Colonic mucosa (tissue), 4 donors: Measurements from ENCODE around the gene SUPT5H. TPM values are rescaled to one million over a fixed set of nuclear protein-coding genes. Genes with fewer than 3 reads are reported as not detected.
A peak's percentile ranks its signal among the peaks of the same experiment; 100 is the strongest.

Experiments used
- DNase-seq: peaks from one replicate; pipeline ENCODE4 v3.0.0-alpha.2; 2020
- H3K27ac ChIP-seq: fragments of 200-600 bp; one replicate; pipeline ENCODE4 v1.8.0; 2021
- H3K27me3 ChIP-seq: fragments of 200-600 bp; one replicate; pipeline ENCODE4 v1.8.0; 2021
- H3K36me3 ChIP-seq: fragments of 200-600 bp; one replicate; pipeline ENCODE4 v1.8.0; 2021
- H3K4me1 ChIP-seq: fragments of 200-600 bp; one replicate; pipeline ENCODE4 v1.8.0; 2021; ENCODE audit warnings: mild to moderate bottlenecking
- H3K4me3 ChIP-seq: fragments of 200-600 bp; one replicate; pipeline ENCODE4 v1.8.0; 2021
- H3K9ac ChIP-seq, 2 donors: one replicate each; pipeline ENCODE4 v1.7.0; 2013; ENCODE audit warnings: control low read depth in 2 of 2, low read depth in 2 of 2, low read length in 2 of 2
- H3K9me3 ChIP-seq: fragments of 200-600 bp; one replicate; pipeline ENCODE4 v1.8.0; 2021
- intact Hi-C: fragments of 100-400 bp; cut with DNase I; formaldehyde crosslinking; loops from one replicate; pipeline ENCODE4 v1.14.1; 2022
- total RNA-seq, 2 donors: library from RNA; stranded (reverse); fragmentation: NEBNext Ultra II Directional in 1 of 2; extraction: Animal tissue kit (Norgen Biotek cat#: 25700) in 1 of 2; gene quantifications; one replicate each; pipeline ENCODE4 v1.2.1, GENCODE V29; 2021
- TF ChIP-seq, protein P1 (sequence below): fragments of 200-600 bp; IDR thresholded peaks from one replicate; pipeline ENCODE4 v1.8.0; 2022; ENCODE audit warnings: antibody characterized with exemption, mild to moderate bottlenecking
- donor health status: healthy.
- donor health status: DM: no; HTN: no; CAD: no.
- donor health status: DM: no; HTN: no; CAD: no.

The SUPT5H gene
- total RNA-seq, 2 donors from 2014 or later = 76.6 to 123 TPM

DNA sequence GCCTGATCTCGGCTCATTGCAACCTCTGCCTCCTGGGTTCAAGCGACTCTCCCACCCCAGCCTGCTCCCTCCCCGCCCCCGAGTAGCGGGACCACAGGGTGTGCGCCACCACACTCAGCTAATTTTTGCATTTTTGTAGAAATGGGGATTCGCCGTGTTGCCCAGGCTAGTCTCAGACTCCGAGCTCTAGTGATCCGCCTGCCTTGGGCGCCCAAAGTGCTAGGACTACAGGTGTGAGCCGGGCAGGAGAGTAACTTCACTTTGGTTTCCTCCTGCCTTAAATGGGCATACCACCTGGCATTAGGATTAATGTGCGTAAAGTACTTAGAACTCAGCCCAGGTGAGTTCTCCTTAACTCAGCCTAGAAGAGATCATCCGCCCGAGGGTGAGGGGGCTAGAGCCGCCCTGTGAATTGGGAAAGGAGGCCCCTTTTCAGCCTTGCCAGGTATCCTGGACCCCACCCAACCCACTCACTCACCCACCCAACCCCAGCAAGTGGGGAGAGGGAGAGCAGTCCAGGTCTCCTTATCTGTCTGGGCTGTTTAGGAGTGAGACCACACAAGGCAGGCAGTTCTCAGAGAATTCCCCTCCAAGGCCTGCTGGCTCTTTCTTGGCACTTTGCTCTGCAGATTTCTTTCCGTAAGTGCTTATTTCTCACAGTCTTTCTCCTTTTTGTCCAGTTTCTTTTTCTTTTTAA is 40.0 kb upstream of the SUPT5H start:
- DNase-seq = no peak
- Histone ChIP-seq H3K9ac (peak overlapping the region in 1 of 2 donors; percentile 49), H3K27ac (peak overlapping the region; percentile 100), H3K4me1 (peaks cover 12% of the 10 kb centered on the region), H3K27me3 (no peaks in the 10 kb centered on the region), H3K9me3 (no peaks in the 10 kb centered on the region), H3K4me3 (peak overlapping the region; percentile 96), H3K36me3 (peaks cover 10% of the 10 kb centered on the region)
- intact Hi-C loops = no loop called here
- TF ChIP-seq, protein P1, sequence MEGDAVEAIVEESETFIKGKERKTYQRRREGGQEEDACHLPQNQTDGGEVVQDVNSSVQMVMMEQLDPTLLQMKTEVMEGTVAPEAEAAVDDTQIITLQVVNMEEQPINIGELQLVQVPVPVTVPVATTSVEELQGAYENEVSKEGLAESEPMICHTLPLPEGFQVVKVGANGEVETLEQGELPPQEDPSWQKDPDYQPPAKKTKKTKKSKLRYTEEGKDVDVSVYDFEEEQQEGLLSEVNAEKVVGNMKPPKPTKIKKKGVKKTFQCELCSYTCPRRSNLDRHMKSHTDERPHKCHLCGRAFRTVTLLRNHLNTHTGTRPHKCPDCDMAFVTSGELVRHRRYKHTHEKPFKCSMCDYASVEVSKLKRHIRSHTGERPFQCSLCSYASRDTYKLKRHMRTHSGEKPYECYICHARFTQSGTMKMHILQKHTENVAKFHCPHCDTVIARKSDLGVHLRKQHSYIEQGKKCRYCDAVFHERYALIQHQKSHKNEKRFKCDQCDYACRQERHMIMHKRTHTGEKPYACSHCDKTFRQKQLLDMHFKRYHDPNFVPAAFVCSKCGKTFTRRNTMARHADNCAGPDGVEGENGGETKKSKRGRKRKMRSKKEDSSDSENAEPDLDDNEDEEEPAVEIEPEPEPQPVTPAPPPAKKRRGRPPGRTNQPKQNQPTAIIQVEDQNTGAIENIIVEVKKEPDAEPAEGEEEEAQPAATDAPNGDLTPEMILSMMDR = no peak

DNA sequence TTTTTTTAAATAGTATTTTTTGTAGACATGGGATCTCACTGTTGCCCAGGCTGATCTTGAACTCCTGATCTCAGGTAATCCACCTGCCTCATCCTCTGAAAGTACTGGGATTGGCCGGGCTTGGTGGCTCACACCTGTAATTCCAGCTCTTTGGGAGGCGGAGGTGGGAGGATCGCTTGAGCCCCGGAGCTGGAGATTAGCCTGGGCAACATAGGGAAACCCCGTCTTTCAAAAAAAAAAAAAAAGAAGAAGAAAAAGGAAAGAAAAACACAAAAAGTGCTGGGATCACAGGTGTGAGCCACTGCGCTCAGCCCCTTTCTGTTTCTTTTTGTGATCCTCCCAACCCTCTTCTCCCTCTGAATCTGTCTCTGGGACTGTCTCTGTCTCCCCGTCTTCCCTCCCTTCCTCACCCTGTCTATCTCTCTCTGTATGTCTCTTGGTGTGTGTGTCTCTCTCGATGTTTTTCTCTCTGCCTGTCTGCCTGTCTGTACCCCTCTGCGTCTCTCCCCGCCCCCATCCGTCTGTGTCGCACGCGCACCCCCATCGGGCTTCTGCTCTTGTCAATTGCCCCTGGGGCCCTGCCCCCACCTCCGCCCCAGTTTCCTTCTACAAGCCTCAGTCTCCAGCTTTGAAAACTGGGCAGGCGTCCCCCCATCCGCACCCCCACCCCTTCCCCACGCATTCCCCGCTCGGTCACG is 39.3 kb upstream of the SUPT5H start:
- DNase-seq = peak; percentile 78
- peak overlapping the region; percentile 84 to 92 for H3K9ac ChIP-seq
- peaks cover 10% of the 10 kb centered on the region for H3K36me3 ChIP-seq
- peaks cover 19% of the 10 kb centered on the region for H3K4me1 ChIP-seq
- no peaks in the 10 kb centered on the region for H3K27me3 ChIP-seq
- TF ChIP-seq, protein P1 = no peak
- H3K27ac ChIP-seq = peak overlapping the region; percentile 100
- peak overlapping the region; percentile 96 for H3K4me3 ChIP-seq
- intact Hi-C loops = no loop called here
- no peaks in the 10 kb centered on the region for H3K9me3 ChIP-seq

DNA sequence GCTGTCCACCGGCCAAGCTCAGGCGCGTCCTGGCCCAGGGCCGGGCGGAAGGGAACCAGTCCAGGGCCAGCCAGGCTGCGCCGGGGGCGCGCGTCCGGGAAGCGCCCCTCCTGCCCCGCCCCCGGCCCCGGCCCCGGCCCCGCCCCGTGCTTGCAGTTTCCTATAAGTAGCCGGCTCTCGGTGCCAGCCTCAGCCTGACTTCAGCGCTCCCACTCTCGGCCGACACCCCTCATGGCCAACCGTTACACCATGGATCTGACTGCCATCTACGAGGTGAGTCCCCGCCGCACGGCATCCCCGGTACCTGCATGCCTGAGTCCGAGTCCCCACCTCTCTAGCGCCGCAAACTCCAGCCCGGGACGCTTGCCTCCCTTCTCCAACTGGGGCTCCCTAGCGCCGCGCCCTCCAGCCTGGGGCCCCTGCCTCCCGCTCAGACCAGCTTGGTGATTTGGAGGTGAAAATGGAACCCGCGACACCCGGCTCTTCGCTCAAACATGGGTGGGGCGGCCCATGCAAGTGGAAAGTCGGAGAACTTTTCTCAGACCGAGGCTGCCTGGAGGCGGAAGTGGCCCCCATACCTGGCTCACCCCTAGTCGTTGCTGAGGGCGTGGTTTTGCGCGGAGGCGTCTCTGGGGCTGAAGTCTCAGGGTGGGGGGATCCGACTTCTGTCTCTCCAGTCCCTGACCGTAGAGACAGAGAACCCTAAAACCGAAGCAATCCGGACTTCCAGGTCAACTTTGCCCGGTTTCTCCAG is 38.5 kb upstream of the SUPT5H start, which contains the start of gene ZFP36:
Gene ZFP36 (plus strand): TSS at position 192 of the 754 bp plus-strand sequence. CDS start 58 bp downstream, at position 250.
- peaks cover 18% of the 10 kb centered on the region for H3K4me1 ChIP-seq
- DNase-seq = peak; percentile 95
- H3K9ac ChIP-seq = peak within 1 kb of the TSS; percentile 98 to 100
- peaks cover 10% of the 10 kb centered on the region for H3K36me3 ChIP-seq
- TF ChIP-seq, protein P1 = no peak
- no peaks in the 10 kb centered on the region for H3K9me3 ChIP-seq
- intact Hi-C loops = no loop called here
- peak within 1 kb of the TSS; percentile 96 for H3K4me3 ChIP-seq
- peak within 1 kb of the TSS; percentile 100 for H3K27ac ChIP-seq
- no peaks in the 10 kb centered on the region for H3K27me3 ChIP-seq

DNA sequence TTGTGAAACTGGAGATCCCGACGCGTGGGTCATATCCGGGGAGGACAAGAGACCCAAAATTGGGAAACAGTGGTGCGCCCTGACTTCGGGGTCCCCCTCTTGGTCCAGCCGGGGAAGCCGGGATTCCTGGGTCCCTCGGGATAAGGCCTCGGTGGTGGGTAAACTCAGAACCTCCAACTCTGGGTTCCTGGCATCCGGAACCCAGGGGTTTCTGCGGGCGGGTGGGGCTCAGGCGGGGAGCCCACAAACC is 38.0 kb upstream of the SUPT5H start:
- peak overlapping the region; percentile 96 for H3K4me3 ChIP-seq
- peaks cover 13% of the 10 kb centered on the region for H3K4me1 ChIP-seq
- H3K27ac ChIP-seq = peak overlapping the region; percentile 100
- peak overlapping the region; percentile 98 to 100 for H3K9ac ChIP-seq
- TF ChIP-seq, protein P1 = no peak
- no peaks in the 10 kb centered on the region for H3K27me3 ChIP-seq
- peaks cover 10% of the 10 kb centered on the region for H3K36me3 ChIP-seq
- intact Hi-C loops = no loop called here
- no peaks in the 10 kb centered on the region for H3K9me3 ChIP-seq
- peak; percentile 83 for DNase-seq

DNA sequence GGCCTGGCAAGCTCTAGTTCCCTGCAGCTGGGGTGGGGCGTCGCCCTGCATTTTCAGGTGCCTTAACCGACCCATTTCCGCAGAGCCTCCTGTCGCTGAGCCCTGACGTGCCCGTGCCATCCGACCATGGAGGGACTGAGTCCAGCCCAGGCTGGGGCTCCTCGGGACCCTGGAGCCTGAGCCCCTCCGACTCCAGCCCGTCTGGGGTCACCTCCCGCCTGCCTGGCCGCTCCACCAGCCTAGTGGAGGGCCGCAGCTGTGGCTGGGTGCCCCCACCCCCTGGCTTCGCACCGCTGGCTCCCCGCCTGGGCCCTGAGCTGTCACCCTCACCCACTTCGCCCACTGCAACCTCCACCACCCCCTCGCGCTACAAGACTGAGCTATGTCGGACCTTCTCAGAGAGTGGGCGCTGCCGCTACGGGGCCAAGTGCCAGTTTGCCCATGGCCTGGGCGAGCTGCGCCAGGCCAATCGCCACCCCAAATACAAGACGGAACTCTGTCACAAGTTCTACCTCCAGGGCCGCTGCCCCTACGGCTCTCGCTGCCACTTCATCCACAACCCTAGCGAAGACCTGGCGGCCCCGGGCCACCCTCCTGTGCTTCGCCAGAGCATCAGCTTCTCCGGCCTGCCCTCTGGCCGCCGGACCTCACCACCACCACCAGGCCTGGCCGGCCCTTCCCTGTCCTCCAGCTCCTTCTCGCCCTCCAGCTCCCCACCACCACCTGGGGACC is 37.6 kb upstream of the SUPT5H start:
- H3K4me1 ChIP-seq = peaks cover 13% of the 10 kb centered on the region
- no peaks in the 10 kb centered on the region for H3K9me3 ChIP-seq
- H3K36me3 ChIP-seq = peaks cover 10% of the 10 kb centered on the region
- H3K27me3 ChIP-seq = peaks cover 2% of the 10 kb centered on the region
- DNase-seq = peak; percentile 54
- intact Hi-C loops = no loop called here
- peak overlapping the region; percentile 96 for H3K4me3 ChIP-seq
- H3K9ac ChIP-seq = peak overlapping the region; percentile 98 to 100
- peak overlapping the region; percentile 100 for H3K27ac ChIP-seq
- TF ChIP-seq, protein P1 = no peak
